Measurements from ENCODE around the gene DPP4. TPM values are rescaled to one million over a fixed set of nuclear protein-coding genes. Genes with fewer than 3 reads are reported as not detected.
"Not testable (repeated sequence)": the region's sequence is repeated elsewhere in the genome, so short reads cannot be mapped to it uniquely, and the experiment has no call there.

DPP4 gene
- total RNA-seq, 1 donor = 22.6 TPM

- no peak overlapping the region for H3K4me3 ChIP-seq (ENCODE audit: low read length)
- no peaks in the 10 kb centered on the region for H3K4me1 ChIP-seq (ENCODE audit: insufficient read depth, low read length)
- no peaks in the 10 kb centered on the region for H3K27me3 ChIP-seq (ENCODE audit: insufficient read depth, low read length)
- no peaks in the 10 kb centered on the region for H3K9me3 ChIP-seq (ENCODE audit: low read depth, low read length)
Measured at GRCh38 chr2:162053066-162053807, 20.8 kb downstream of the DPP4 start.

GRCh38 chr2:162050513-162050961 lies 23.5 kb downstream of the DPP4 start:
- Histone ChIP-seq H3K27me3 (ENCODE audit: insufficient read depth, low read length) (no peaks in the 10 kb centered on the region), H3K4me3 (ENCODE audit: low read length) (no peak overlapping the region), H3K9me3 (ENCODE audit: low read depth, low read length) (no peaks in the 10 kb centered on the region), H3K4me1 (ENCODE audit: insufficient read depth, low read length) (no peaks in the 10 kb centered on the region)

- H3K9me3 ChIP-seq (ENCODE audit: low read depth, low read length); H3K27me3 ChIP-seq (ENCODE audit: insufficient read depth, low read length); H3K4me3 ChIP-seq (ENCODE audit: low read length); H3K4me1 ChIP-seq (ENCODE audit: insufficient read depth, low read length): not testable (repeated sequence)
Measured at GRCh38 chr2:162049089-162049488, 24.9 kb downstream of the DPP4 start.

- Histone ChIP-seq H3K9me3 (ENCODE audit: low read depth, low read length) (no peaks in the 10 kb centered on the region), H3K4me3 (ENCODE audit: low read length) (no peak overlapping the region), H3K4me1 (ENCODE audit: insufficient read depth, low read length) (no peaks in the 10 kb centered on the region), H3K27me3 (ENCODE audit: insufficient read depth, low read length) (no peaks in the 10 kb centered on the region)
Measured at GRCh38 chr2:162044586-162044985, 29.4 kb downstream of the DPP4 start.

GRCh38 chr2:162043132-162043531 lies 30.9 kb downstream of the DPP4 start:
- H3K9me3 ChIP-seq (ENCODE audit: low read depth, low read length) = no peaks in the 10 kb centered on the region
- no peaks in the 10 kb centered on the region for H3K27me3 ChIP-seq (ENCODE audit: insufficient read depth, low read length)
- H3K4me1 ChIP-seq (ENCODE audit: insufficient read depth, low read length) = no peaks in the 10 kb centered on the region
- H3K4me3 ChIP-seq (ENCODE audit: low read length) = no peak overlapping the region

GRCh38 chr2:162041485-162041884 lies 32.5 kb downstream of the DPP4 start:
- Histone ChIP-seq H3K4me1 (ENCODE audit: insufficient read depth, low read length) (no peaks in the 10 kb centered on the region), H3K27me3 (ENCODE audit: insufficient read depth, low read length) (no peaks in the 10 kb centered on the region), H3K9me3 (ENCODE audit: low read depth, low read length) (no peaks in the 10 kb centered on the region), H3K4me3 (ENCODE audit: low read length) (no peak overlapping the region)

- Histone ChIP-seq H3K4me1 (ENCODE audit: insufficient read depth, low read length) (no peaks in the 10 kb centered on the region), H3K9me3 (ENCODE audit: low read depth, low read length) (no peaks in the 10 kb centered on the region), H3K4me3 (ENCODE audit: low read length) (no peak overlapping the region), H3K27me3 (ENCODE audit: insufficient read depth, low read length) (no peaks in the 10 kb centered on the region)
Measured at GRCh38 chr2:162038725-162039124, 35.3 kb downstream of the DPP4 start.

GRCh38 chr2:162037886-162038285 lies 36.1 kb downstream of the DPP4 start:
- no peaks in the 10 kb centered on the region for H3K27me3 ChIP-seq (ENCODE audit: insufficient read depth, low read length)
- no peaks in the 10 kb centered on the region for H3K9me3 ChIP-seq (ENCODE audit: low read depth, low read length)
- H3K4me1 ChIP-seq (ENCODE audit: insufficient read depth, low read length) = no peaks in the 10 kb centered on the region
- no peak overlapping the region for H3K4me3 ChIP-seq (ENCODE audit: low read length)

- Histone ChIP-seq H3K4me3 (ENCODE audit: low read length) (no peak overlapping the region), H3K4me1 (ENCODE audit: insufficient read depth, low read length) (no peaks in the 10 kb centered on the region), H3K27me3 (ENCODE audit: insufficient read depth, low read length) (no peaks in the 10 kb centered on the region), H3K9me3 (ENCODE audit: low read depth, low read length) (no peaks in the 10 kb centered on the region)
Measured at GRCh38 chr2:162037028-162037795, 36.8 kb downstream of the DPP4 start.

GRCh38 chr2:162035981-162036380 lies 38.0 kb downstream of the DPP4 start:
- H3K4me1 ChIP-seq (ENCODE audit: insufficient read depth, low read length) = no peaks in the 10 kb centered on the region
- H3K27me3 ChIP-seq (ENCODE audit: insufficient read depth, low read length) = no peaks in the 10 kb centered on the region
- H3K4me3 ChIP-seq (ENCODE audit: low read length) = no peak overlapping the region
- no peaks in the 10 kb centered on the region for H3K9me3 ChIP-seq (ENCODE audit: low read depth, low read length)

- Histone ChIP-seq H3K4me1 (ENCODE audit: insufficient read depth, low read length) (no peaks in the 10 kb centered on the region), H3K27me3 (ENCODE audit: insufficient read depth, low read length) (no peaks in the 10 kb centered on the region), H3K4me3 (ENCODE audit: low read length) (no peak overlapping the region), H3K9me3 (ENCODE audit: low read depth, low read length) (no peaks in the 10 kb centered on the region)
Measured at GRCh38 chr2:162030363-162031190, 43.4 kb downstream of the DPP4 start.

- no peaks in the 10 kb centered on the region for H3K9me3 ChIP-seq (ENCODE audit: low read depth, low read length)
- H3K4me3 ChIP-seq (ENCODE audit: low read length) = no peak overlapping the region
Measured at GRCh38 chr2:162029287-162029901, 44.6 kb downstream of the DPP4 start.

GRCh38 chr2:162028511-162028910 lies 45.5 kb downstream of the DPP4 start:
- Histone ChIP-seq H3K4me3 (ENCODE audit: low read length) (no peak overlapping the region), H3K9me3 (ENCODE audit: low read depth, low read length) (no peaks in the 10 kb centered on the region), H3K4me1 (ENCODE audit: insufficient read depth, low read length) (no peaks in the 10 kb centered on the region), H3K27me3 (ENCODE audit: insufficient read depth, low read length) (no peaks in the 10 kb centered on the region)

More at GRCh38 chr2:162029287-162029901, 44.6 kb downstream of the DPP4 start:
- Histone ChIP-seq H3K27me3 (ENCODE audit: insufficient read depth, low read length) (no peaks in the 10 kb centered on the region), H3K4me1 (ENCODE audit: insufficient read depth, low read length) (no peaks in the 10 kb centered on the region)

GRCh38 chr2:162025121-162025911 lies 48.7 kb downstream of the DPP4 start:
- Histone ChIP-seq H3K4me1 (ENCODE audit: insufficient read depth, low read length) (no peaks in the 10 kb centered on the region), H3K27me3 (ENCODE audit: insufficient read depth, low read length) (no peaks in the 10 kb centered on the region), H3K9me3 (ENCODE audit: low read depth, low read length) (no peaks in the 10 kb centered on the region), H3K4me3 (ENCODE audit: low read length) (no peak overlapping the region)

All from mononuclear cell (primary cell).